CD4-positive, alpha-beta T cell treated with Interleukin-4 for 4 hours (primary cell): Measurements from ENCODE around the gene CACNA1H.

Source experiments
- DNase-seq: peaks from one replicate; pipeline ENCODE4 v3.0.0-alpha.2; 2020

The CACNA1H gene

GRCh38 chr16:1159325-1159972 lies 6.5 kb downstream of the CACNA1H start:
- no peak for DNase-seq

GRCh38 chr16:1159973-1160772 lies 7.3 kb downstream of the CACNA1H start:
- no peak for DNase-seq

GRCh38 chr16:1160773-1161348 lies 8.0 kb downstream of the CACNA1H start:
- DNase-seq, result no peak

- no peak for DNase-seq
Measured at GRCh38 chr16:1162701-1163566, 10.0 kb downstream of the CACNA1H start.

DNA sequence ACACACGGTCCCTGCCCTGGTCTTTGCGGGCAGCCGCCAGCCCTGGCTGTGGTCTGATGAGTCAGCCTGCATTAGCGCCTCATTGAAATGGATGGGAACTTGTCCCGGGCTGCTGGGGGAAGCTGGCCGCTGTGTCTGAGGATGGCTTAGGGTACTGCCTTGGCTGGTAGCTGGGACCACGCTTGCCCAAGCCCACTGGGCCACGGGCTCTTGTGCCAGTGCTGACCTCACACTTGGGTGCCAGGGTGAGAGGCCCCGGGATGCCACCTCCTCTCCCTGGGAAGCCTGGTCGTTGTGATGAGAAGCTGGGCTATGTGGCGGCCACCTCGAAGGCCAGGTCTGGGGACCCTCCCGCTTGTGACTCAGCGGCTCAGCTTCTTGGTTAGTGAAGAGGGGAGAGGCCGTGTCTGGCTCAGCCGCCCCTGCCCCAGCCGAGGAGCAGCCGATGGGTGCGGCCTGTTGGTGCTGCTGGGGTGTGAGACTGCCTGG lies 10.7 kb downstream of the CACNA1H start:
- DNase-seq, result no peak

DNA sequence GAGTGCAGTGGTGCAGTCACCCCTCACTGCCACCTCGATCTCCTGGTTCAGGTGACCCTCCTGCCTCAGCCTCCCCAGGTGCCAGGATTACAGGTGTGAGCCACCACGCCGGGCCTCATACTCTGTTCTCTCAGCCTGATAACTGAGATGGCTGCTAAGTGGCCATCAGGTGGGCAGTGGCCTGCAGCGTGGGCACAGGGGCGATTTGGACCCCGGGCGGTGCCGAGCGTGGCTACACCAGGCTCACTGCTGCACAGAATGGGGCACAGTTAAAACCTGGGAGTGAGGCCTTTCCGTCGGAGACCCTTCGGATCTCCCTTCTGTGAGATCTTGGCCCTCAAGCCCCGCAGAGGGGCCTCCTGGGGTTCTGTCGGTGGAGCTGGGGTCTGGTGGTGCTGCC lies 11.5 kb downstream of the CACNA1H start:
- no peak for DNase-seq

- DNase-seq, result no peak
Measured at GRCh38 chr16:1164975-1165374, 12.1 kb downstream of the CACNA1H start.

DNA sequence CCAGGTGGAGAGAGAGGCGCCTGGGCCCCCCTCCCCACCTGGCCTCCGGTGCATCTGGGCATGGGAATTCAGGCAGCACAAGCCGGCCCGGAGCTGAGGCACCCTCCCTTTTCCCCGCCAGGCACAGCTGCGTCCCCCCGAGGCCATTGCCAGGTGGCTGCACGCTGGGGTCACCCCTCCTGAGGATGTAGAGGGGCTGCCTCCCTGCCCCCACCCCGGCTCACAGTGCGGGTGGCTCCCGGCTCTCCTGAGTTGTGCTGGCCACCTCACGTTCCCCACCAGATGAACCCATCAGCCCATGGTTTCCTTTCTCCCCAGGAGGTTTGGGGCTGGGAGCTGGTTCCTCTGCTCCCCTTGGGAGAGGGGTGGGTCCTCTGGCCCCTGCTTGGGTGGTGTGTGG lies 12.6 kb downstream of the CACNA1H start:
- no peak for DNase-seq

- DNase-seq, result no peak
Measured at GRCh38 chr16:1167276-1168107, 14.6 kb downstream of the CACNA1H start.

GRCh38 chr16:1168837-1169236 lies 15.9 kb downstream of the CACNA1H start:
- DNase-seq, result no peak

- no peak for DNase-seq
Measured at GRCh38 chr16:1169285-1170075, 16.6 kb downstream of the CACNA1H start.

DNA sequence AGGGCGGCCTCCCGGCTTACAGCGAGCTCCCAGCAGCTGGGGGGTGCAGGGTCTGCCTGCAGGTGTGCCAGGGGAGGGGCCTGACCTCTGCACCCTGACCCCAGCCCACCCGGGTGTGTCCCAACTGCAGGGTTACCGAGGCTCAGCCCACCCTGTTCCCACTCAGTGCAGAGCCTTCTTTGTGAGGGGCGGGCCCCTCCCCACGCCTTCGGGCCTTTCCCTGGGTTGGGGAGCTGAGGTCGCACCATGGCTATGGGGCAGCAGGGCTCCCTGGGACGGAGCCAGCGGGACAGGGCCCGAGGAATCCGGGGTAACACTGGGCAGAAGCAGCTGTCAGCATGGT lies 17.1 kb downstream of the CACNA1H start:
- DNase-seq, result no peak

DNA sequence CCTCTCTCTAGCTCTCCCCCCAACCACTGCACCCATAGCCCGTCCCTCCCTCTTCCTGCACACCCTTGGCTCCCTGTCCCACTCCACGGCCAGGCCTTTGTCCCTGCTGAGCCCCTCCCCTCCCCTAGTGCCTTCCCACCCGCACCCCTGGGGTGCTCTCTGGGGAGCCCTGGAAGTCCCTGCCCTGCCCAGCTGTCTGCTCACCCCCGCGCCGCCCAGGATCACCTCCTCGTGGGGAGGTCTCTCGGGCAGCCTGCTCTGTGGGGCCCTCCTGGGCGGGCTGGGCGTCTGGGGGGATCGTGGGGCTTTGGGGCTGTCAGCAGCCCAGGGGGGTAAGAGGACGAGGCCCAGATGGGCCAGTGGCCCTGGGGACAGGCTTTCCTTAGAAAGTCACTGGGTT lies 18.1 kb downstream of the CACNA1H start:
- DNase-seq, result no peak

GRCh38 chr16:1171854-1172428 lies 19.0 kb downstream of the CACNA1H start:
- DNase-seq, result no peak

DNA sequence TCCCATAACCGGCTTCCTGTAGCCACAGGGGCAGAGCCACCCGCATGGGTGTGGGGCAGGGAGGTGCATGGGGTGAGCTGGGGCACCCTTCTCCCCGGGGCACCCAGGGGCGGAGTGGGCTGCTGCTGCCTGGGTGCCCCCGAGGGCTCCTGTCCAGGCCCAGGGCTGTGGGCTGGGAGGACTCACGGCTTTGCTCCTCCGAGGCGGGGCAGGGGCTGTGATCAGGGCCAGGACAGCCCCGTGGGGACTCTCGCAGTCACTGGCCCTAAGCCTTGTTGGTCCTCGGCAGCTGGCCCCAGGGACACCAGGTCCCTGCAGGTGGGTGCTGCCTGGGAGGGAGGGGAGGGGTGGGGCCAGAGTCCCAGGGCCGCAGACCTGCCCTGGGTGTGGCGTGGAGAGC lies 19.7 kb downstream of the CACNA1H start:
- no peak for DNase-seq

DNA sequence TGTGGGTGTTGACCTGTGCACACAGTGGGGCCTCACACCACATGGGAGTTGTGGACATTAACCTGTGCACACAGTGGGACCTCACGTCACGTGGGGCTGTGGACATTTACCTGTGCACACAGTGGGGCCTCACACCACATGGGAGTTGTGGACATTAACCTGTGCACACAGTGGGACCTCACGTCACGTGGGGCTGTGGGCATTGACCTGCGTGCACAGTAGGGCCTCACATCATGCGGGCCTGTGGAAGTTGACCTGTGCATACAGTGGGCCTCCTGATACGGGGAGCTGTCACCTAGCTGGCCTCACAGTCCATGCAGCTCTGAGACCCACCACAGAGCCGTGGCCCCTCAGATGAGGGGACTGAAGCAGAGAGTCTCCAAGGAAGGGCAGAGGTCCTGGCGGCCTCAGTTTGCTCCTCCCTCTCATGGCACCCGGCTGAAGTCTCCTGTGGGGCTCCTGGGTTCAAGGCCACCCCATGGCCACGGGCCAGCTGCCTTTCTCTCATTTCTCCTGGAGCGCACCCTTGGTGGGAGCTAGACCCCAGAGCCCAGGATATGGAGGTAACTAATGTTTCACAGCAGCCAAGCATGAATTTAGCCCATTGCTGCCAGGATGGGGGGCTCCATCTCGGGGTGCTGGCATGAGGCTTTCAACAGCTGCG lies 21.0 kb downstream of the CACNA1H start:
- no peak for DNase-seq

DNA sequence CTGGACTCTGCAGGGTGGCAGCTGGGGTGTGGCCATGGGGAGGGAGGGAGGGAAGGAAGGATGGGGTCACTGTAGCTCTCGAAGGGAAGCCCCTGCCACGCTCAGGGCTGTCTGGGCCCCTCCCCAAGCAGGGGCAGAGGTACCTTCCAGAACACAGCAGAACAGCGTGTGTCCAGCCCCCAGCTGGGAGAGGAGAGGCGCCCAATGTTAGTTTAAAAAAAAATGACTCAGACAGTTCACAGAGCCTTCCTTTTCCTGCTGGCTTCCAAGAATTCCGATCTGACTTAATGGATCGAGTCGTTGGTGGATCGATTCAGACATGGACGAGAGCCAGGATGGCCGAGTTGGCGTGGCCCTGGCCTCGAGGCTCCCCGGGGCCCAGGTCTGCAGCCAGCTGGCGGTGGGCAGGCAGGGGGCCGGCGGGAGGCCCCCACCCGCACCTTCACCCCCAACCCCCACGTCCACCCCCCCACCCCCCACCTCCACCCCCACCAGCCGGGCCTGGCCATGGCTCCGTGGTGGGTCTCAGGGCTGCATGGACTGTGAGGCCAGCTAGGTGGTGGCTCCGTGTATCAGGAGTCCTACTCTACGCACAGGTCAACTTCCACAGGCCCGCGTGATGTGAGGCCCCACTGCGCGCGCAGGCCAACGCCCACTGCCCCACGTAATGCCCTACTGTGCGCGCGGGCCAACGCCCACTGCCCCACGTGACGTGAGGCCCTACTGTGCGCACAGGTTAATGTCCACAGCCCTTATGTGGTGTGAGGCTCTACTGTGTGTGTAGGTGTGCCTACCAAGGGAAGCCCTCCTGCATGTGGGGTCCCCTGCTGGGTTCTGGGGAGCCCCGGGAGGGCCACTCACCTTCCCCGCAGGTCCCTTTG lies 21.8 kb downstream of the CACNA1H start:
- DNase-seq, result no peak

DNA sequence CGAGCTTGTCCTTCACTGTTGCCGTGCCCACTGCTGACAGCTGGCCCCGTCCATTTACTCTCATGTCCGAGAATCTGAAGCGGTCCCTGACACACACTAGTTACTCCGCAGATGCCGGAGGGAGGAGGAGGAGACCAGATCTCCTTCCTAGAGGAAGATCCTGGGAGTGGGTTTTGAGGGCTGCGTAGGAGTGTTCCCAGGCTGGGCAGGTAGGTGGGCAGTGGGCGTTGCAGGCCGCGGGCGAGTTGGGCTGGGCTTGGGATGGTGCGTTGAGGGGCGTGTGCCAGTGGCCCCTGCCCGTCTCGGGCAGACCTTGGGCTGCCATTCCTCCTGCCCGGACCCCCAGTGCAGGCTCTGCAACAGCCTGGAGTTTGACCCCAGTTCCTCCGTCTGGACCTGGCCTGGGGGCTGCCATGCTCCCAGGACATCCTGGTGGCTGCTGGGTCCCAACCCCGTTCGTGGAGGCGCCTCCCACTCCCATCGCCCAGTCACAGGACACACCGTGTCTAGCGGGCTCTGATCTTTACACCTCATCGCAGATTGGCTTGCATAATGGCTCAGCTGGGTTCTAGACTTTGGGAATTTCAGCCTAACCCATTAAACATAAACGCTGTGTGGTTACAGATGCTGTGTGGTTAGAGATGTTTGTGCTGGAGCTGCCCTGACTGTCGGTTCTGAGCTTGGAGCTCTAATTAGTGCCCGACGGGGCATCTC lies 22.8 kb downstream of the CACNA1H start:
- no peak for DNase-seq
